HTR-8/SVneo (cell line): Measurements from ENCODE around the gene CKMT1A.
"Not testable (repeated sequence)": the region's sequence is repeated elsewhere in the genome, so short reads cannot be mapped to it uniquely, and the experiment has no call there.

Experiments
- DNase-seq: peaks from one replicate; pipeline ENCODE4 v3.0.0; 2011; ENCODE audit warnings: low spot score, mixed read lengths; ENCODE audit not compliant: insufficient read length
- FAIRE-seq: peaks from 2 replicates; lab custom pipeline; 2011; peaks lifted over from hg19 to GRCh38; lab: Jason Lieb, UNC

Gene CKMT1A

GRCh38 chr15:43746245-43746902 lies 52.7 kb downstream of the CKMT1A start, which contains the start of gene PDIA3:
TSS of gene PDIA3 (plus strand) at chr15:43746438. CDS start at chr15:43746540, 102 bp downstream.
- peak; percentile 88 for DNase-seq
- FAIRE-seq, result peak; percentile 90

DNA sequence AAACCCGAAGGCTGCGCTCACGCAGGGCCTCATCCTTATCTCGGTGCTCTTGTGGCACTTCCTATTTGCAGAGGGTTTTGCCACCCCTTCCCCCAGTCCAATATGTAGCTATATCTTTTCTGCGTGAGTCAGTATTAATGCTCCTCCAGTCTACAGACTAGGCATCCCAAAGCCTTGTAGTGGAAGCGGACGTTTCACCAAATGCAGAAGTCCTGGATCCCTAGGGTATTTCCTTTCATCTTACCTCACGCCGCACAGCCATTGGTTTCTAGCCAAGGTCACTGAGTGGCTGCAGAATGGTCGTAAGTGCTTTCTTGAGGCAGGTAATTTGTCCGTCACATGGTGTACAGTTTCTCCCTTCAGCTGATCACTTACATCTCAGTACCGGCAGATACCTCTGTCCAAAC lies 53.2 kb downstream of the CKMT1A start:
- FAIRE-seq, result not testable (repeated sequence)

DNA sequence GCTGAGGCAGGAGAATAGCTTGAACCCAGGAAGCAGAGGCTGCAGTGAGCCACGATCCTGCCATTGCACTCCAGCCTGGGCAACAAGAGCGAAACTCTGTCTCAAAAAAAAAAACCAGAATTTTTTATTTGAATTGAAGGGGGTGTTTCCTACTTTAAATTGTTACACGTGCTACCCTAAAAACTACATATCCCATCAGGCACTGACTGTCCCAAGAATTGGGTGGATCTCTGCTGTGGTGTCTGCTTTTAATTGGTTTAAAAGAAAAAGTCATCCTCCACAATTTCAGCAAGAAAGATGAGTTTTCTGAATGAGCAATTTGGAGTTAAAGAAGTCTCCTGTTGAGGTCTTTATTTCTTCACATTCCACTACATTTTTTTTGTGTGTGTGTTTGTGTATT lies 54.7 kb downstream of the CKMT1A start:
- FAIRE-seq (no peak), DNase-seq (no peak)

More for the DNA sequence above, 53.2 kb downstream of the CKMT1A start:
- DNase-seq, result not testable (repeated sequence)
